NCI-H774 (cell line): Measurements from ENCODE around the gene CIC.

Experiments
- DNase-seq: peaks from one replicate; lab custom pipeline; 2025; lab: John Stamatoyannopoulos, UW

CIC gene

DNA sequence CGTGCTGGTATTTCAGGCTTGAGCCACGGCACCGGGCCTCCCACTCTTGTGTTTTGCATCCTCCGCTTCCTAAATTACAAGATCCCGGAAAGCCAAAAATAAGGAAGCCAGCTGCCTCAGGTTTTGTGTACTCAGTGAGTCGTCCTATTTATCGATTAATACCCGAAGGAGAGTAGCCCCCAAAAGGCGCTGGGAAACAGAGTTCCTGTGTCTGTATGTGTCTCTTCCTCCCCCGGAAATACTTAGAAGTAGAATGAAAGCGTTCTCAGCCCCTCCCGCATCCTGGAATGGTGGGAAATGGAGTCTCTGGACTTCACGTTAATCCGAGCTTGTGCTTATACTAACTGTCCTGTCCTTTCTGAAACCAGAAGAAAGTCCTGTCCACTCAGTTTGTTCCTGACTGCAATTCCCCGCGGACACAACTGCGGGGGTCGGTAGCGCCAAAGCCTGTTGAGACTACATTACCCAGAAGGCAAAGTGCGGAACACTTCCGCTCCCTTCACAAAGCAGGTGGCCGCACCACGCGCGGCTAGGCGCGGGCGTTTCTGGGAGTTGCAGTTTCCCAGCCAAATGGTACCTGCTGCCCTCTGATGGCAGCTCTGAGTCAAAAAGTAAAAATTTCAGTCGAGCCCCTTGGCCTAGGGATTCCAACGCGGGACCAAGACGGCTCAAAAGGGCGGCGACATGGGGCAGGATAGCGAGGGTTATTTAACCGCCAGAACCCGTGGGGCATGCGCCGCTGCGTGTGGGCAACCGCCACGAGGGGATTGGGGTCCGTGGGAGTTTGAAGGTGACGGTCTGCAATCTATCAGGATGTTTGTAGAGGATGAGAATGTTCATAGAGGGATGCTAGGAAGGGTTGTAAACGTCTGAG, 24.5 kb upstream of the CIC start:
- peak; percentile 91 for DNase-seq

DNA sequence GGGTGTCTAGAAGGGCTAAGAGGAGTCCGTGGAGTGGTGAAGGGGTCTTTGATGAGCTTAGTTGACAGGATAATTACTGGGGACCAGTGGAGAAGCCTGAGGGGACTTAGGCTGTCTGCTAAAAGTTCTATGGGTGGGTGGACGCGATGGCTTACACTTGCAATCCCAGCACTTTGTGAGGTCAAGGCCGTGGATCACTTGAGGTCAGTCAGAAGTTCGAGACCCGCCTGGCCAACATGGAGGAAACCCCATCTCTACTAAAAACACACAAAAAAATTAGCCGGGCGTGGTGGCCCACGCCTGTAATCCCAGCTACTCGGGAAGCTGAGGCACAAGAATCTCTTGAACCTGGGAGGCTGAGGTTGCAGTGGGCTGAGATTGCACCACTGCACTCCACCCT, 23.8 kb upstream of the CIC start:
- DNase-seq = no peak

DNA sequence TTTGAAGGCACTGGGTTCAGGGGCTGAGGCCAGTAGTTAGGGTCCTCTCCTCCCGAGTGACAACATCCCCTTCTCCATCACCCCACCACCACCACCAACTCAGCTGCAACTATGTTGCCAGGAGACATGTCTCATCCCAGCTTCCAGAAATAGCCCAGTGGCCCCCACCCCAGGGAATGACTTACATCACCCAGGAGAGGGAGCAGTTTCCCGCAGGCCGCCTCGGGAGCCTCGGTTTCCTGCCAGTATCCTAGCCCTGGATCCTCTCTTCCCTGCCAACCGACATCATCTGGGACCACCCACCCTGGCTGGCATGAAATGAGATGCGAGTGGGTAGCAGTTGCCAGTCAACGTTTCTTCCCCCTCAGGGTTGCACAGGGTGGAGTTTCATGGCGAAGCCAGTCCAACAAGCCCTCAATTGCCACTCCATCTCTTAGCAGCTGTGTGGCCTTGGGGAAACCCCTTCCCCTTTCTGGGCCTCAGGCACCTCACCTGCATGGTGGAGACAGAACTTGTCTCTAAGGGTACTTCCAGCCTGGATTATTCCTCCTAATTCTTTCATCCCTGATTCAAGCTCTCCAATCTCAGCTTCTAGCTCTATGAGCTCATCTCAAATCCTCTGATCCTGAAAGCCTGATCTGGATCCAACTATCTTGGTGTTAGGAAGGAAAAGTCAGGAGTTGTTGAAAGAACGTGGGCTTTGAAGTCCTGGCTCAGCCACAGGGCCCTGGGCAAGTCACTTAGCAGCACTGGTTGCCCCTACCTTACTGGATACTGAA, 22.7 kb upstream of the CIC start:
- no peak for DNase-seq

DNA sequence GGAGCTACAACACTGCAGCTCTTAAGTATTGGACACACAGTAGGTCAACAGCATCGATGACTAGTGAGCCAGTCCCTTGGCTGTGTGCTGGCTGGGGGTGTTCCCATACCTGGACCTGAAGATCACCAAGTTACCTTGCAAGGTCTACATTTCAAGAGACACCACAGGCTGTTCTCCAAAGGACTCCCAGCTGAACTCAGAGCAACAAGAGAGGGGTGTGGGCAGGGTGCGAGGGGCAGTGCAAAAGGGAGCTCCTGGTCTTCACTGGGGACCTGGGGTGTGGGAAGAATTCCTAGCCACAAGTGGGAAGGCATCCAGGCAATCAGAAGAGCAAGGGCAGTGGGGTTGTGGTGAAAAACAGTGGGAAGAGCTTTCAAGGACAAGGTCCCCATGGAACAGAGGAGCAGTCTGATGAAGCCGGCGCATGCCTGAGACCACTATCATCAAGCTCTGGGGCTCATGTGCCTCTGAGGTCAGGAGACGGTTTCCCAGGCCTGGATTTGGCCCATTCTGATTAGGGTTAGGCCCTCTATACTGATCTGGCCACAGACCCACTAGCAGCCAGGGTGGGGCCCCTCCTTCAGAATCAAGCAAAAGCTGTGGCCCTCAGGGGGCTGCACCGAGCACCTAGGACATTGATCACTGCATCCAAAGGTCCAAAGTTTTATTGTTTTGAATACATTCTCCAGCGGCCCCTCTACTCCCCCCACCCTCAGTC, 22.0 kb upstream of the CIC start:
- no peak for DNase-seq

DNA sequence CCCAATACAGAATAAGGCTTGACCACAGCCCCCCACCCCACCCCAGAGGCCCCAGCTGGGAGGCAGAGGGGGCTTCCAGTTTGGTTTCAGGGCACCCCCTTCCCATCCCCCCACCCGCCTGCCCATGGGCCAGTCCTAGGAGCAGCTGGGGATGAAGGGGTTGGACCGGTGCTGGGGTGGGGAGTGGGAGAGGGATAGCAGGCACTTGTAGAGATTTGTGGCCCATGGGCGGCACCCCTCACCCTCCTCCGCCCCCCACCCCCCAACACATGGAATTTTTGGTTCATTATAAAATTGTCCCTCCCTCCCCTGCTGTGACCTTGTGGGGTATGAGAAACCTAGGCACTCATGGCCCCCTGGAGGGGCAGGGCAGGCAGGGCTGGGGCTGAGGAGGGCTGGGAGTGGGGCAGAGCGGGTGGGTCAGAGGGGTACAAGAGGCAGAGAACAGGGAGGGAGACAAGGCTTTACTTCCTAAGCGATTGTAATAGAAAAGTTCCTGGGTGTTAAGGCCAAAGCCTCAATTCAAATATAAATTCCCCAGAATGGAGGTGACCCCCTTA, 21.3 kb upstream of the CIC start:
- no peak for DNase-seq

DNA sequence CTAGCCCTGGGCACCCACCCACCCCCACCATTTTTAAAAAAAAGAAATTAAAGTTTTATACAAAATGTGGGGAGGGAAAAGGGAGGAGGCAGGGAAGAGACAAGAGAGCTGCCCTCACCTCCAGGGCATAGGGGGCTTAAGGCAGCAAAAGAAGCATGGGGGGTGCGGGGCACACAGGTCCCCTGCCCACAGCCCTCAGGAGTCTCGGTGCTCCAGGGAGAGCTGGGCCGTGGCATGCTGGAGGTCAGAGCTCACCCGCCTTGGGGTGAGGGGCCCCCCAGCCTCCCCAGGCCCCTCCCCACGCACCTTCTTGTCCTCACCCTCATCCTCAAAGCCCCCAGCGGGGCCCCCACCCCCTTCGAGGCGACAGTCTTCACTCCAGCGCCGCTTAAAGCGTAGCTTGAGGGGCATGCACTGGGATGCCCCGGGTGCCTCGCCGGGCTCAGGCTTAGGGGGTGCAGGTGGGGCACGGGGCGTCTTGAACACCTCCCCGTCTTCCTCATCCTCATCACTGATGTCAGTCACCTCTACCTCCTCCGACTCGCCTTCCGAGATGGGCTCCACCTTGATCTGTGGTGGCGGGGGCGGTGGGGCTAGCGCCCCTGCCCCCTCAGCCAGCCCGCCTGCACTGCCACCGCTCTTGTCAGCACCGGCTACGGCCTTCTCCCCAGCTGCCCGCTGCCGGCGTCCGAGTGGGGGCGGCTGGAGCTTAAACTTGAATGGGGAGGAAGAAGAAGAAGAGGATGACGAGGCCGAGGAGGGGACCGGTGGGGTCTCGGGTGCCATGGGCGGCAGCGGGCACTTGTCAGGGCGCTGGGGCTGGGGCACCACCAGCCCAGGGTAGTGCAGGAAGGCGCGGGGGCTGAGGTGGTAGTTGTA, 20.5 kb upstream of the CIC start:
- DNase-seq = no peak

DNA sequence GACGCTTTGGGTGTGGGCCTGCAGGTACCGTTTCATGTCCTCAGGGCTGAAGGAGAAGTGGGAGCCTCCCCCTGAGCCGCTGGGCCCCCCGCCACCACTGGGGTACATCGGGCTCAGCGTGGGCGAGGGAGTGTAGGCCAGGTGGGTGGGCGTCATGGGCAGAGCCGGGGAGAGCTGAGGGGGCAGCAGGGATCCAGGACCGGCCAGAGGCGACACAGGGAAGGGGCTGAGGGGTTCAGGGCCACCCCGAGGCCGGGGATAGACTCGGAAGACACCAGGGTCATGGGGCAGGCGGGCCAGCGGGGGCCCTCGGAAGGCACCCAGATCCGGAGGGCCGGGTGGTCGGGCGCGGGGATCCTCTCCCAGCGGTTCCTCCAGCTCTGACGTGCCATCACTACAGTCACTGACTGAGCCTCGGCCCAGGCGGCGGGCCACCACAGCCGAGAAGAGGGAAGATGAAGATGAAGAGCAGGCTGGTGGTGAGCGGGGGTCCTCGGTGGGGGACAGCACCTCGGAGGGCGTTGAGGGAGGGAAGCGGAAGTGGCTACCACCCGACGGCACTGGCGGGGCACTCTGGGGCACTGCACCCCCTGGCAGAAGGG, 19.8 kb upstream of the CIC start:
- no peak for DNase-seq

DNA sequence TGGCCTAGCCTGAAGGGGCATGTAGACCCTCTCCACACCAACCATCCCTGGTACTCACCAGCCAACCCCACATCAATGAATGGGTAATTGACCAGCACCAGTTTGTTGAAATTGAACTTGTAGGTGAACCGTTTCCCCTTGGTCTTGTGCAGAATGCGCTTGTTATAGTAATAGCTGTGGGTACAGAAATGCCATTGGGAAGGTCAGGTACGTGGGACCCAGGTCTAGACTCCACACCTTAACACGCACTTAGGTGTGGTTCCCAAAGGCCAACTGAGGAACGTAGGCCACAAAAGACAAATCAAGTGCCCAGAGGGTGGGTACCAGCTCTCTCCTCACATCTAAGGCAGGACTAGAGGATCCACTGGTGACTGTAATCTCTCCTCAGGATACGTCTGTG, 19.3 kb upstream of the CIC start:
- DNase-seq = no peak

DNA sequence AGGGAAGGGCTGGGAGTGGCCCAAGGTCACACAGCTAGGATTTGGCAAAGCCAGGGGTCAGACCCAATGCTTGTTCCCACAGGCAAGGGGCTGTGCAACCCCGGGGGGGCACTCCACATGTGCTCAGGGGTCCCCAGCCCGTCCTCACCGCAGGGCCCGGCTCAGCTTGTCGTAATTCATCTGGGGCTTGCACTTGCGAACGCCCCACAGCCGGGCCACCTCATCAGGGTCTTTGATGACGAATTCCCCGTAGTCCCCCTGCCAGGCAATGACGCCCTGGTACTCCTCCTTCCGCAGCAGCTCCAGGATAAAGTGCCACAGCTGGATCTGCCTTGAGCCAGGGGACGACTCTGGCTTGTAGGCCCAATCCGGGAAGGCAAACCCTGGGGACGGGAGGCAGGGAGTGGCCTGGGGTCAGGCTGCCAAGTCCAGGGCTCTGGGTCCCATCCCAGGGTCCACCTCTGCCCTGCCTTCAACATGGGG, 18.8 kb upstream of the CIC start:
- no peak for DNase-seq

DNA sequence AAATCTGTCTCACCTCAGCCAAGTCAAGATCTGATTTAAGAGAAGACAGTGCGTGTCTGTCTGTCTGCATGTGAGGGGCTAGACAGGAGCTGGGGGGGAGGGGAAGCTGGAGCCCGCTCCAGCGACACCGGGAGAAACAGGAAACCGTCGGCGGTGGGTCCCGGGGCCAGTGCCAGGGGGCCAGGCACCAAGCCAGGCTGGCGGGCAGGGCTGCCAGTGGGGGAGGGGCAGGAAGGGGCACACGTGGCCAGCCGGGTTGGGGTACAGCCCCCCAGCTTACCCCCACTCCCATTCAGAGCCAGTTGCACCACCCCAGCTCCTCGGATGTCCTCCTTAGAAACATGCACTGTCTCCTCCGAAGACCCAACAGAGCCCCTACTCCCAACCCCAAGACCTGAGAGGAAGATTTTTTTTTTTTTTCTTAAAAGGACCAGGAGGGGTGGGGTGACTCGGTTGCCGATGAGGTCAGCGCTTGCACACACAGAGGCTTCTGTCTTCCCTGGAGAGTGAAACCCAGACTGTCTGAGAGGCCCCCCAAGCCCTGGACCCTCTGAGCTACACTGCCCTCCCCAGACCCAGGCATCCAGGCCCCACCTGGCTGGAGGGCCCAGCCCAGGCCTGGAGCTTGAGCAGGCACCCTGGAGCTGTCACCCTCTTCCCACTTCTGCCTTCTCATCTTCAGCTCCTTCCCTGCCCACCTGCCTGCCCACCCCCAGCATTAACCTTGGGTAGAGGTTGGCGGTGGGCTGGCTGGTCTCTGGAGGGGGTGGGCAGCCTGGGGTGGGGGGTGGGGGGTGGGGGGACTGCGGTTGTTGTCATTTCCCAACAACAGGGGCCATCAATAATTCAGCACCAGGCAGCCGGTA, 18.2 kb upstream of the CIC start:
- no peak for DNase-seq

DNA sequence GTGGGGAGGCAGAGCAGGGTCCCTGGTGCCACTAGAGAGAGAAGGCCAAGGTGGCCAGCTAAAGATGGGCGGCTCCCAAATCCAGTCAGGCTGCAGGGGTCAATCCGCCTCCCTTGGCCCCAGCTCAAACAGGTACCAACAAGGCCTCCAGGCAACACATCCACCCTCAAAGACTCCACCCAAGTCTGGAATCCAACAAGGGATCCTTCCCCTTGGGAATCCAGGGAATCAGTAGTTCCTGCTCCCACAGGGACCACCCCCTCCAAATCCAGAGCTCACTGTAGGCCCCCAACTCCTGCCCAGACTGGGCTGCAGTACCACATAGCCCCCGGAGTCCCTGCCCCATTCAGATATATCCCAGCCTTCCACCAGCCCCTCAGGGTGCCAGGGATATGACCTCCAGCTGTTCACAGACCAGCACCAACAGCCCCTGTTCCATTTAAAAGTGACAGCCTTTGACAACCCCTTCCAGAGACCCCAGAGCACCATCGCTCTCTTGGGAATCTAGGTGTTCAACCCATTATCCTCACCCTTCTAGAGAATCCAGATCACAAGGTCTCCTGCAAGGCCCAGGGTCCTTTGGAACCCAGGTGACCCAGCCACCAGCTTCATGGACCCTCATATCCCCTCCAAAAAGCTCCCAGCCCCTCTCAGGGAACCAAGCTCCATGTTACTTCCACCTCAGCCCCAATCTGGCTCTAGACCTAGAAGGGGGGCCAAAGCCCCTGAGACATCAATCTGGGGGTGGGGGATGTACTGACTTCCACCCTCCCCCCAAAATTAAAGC, 17.3 kb upstream of the CIC start:
- DNase-seq = no peak

DNA sequence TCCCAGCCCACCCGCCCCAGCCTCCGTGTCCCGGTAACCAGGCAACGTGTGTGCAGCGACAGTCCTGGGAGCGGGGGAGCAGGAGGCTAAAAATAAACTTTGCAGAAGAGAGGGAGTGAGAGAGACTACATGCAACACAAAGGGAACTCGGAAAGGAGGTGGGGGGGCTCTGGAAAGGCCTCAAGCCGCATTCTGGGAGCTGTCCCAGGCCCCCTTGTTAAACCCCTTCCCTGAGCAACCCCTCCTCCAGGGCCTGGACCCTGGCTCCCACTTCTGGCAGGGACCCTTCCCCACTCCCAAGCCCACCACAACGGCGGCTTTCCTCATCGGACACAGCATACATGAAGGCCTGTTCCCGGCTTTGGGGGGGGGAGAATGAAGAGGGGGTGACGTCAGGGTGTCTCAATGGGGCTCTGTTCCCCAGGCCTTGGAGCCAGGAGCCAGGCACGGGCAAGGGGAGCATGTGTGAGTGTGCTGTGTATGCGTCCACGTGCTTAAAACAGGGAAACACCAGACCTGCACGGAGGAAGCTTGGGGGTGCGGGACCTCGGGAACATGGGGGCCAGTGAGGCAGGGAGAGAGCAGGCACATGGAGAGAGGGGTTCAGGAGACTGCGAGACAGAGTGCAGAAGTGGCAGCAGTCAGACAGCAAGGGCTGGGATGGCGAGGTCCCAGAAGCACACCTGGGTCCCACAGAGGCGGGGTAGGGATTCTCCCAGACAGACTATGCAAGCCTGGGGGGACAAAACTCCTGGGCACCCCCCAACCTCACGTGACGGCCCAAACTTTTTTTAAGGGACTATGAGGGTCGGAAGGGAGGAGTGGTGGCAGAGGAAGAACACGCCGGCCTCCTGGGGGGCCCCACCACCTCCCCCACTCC, 16.4 kb upstream of the CIC start:
- no peak for DNase-seq

DNA sequence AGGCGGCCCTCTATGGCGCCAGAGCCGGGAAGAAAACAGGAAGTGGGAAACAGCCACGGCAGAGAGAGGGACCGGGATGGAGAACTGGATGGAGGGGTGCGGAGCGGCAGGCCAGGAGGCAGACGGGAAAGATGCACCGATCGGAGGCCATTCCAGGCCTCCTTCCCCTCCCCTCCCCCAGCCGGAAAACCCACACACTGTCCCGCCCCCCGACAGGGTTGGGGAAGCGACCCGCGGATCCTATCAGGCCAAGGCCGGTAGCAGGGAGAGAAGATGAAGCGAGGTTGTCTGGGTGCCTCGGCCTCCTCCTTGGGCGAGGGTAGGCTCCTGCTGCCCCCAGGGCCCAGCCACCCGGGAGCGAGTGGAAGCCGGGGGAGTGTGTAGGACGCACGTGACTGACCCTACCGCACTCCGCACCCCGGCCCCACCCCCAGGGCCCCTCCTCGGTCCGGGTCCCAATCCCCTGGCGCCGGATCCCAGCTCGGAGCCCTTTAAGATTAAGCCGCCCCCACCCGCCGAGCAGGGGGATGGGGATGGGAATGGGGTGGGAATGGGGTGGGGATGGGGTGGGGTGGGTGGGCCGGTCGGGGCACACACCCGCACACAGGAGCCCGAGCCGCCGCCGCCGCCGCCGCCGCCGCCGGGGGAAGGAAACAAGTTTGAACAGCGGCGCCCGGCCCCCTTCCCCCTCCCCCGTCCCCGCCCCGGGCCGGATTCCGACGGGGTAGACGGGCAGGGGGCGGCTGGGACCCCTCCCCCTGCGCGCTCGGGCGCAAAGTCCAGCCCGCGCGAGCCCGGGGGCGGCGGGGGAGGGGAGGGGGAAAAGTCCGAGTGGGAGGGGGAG, 15.6 kb upstream of the CIC start:
- no peak for DNase-seq

DNA sequence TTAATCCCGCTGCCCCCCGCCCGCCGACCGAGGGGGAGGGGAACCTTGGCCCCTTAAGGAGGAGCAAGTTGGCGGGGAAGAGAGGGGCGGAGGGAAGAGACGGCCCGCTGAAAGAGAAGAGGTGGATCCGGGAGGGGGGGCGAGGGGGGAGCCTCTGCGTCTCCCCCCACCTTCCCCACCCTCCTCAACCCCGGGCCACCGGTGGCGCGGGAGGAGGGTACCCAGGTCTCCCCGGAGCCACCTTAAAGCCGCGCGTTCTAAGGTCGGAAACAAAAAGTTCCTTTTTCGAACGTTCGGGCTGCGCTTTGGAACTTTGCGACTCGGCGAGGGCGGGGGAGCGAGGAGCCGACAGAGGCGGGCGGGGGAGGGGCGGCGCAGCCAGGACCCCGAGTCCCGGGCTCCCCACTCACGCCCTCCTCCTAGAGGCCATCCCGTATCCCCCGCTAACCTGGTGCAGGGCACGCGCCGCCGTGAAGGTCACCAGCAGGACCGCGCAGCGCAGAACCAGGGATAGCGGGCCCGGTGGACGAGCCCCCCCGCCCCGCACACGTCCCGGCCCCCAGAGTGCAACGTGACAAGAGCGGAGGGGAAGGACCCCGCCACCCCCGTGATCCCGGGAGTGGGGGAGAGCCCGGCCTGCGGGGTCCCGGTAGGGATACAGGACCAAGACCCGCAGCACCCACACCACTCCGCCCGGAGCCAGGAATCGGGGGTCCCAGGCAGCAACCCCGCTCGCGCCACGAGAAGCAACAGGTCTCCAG, 14.8 kb upstream of the CIC start:
- no peak for DNase-seq

DNA sequence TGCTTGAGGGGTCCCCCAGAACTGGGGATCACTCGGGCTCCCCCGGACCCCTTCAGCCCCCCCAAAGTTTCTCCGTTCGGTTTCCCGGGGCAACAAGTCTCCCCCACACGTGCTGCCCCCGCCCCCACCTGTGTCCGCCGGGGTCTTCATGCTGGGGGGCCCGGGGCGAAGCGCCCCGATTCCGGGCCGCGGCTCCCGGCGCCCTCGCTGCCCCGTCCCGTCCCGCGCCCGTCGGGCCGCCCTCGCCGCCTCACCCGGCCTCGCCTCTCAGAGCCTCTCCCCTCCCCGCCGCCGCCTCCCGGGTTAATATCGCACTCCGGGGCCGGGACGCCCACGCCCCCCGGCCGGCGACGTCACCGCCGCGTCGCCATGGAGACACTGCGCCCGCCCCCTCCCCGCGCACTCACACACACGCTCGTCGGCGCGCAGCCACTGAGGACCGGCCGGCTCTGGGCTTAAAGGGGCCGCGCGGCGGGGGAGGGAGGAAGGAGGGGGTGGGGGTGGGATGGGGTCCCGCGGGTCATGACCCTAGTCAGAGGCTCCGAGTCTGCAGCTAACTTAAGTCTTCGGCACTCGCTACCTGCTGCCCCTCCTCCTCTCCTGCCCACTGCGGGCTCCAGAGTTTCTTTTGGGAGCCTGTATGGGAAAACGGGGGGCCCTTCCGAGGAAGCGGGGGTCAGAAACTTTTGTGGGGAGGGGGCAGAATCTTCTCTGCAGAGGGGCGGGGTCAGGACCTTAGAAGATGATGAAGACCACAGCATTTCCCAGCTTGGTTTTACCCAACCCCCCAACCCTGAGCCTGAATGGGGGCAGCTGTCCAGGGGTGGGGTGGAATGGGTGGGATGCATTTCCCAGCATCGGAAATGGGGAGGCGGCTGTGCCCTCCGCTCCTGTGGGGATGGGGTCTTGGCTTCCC, 13.9 kb upstream of the CIC start, which contains the start of gene ERF:
Gene ERF, minus strand, starts transcription at position 279 of the 916 bp plus-strand sequence. Its CDS starts 129 bp downstream, at position 150.
- peak; percentile 81 for DNase-seq
